H9 (cell line): ENCODE results near the gene STK11. TPM values are rescaled to one million over a fixed set of nuclear protein-coding genes. Genes with fewer than 3 reads are reported as not detected.

Source experiments
- DNase-seq: peaks from one replicate; pipeline ENCODE4 v3.0.0-alpha.2; 2017
- H2AFZ ChIP-seq: one replicate; pipeline ENCODE4 v1.6.1; 2013; ENCODE audit warnings: mild to moderate bottlenecking, low read length, control low read depth, moderate library complexity
- H2AK5ac ChIP-seq: 2 replicates; pipeline ENCODE4 v1.6.1; 2013; ENCODE audit warnings: low read length, control low read depth, mixed read lengths; ENCODE audit not compliant: insufficient read length
- H2BK120ac ChIP-seq: one replicate; pipeline ENCODE4 v1.6.1; 2013; ENCODE audit warnings: low read depth, mild to moderate bottlenecking, low read length, control low read depth, inconsistent platforms; ENCODE audit not compliant: poor library complexity, severe bottlenecking
- H2BK12ac ChIP-seq: 2 replicates; pipeline ENCODE4 v1.6.1; 2013; ENCODE audit warnings: low read length, control low read depth, mixed read lengths, low read depth; ENCODE audit not compliant: insufficient read length
- H2BK15ac ChIP-seq: 2 replicates; pipeline ENCODE4 v1.6.1; 2013; ENCODE audit warnings: low read depth, low read length, control low read depth
- H2BK20ac ChIP-seq: one replicate; pipeline ENCODE4 v1.6.1; 2013; ENCODE audit warnings: low read depth, mild to moderate bottlenecking, low read length, control low read depth, inconsistent platforms; ENCODE audit not compliant: poor library complexity, severe bottlenecking
- H2BK5ac ChIP-seq: 2 replicates; pipeline ENCODE4 v1.6.1; 2013; ENCODE audit warnings: low read length, control low read depth, mixed read lengths; ENCODE audit not compliant: insufficient read length
- H3K14ac ChIP-seq: 2 replicates; pipeline ENCODE4 v1.6.1; 2013; ENCODE audit warnings: low read length, control low read depth; ENCODE audit not compliant: insufficient read depth
- H3K18ac ChIP-seq: 2 replicates; pipeline ENCODE4 v1.6.1; 2013; ENCODE audit warnings: low read depth, mild to moderate bottlenecking, mixed read lengths, low read length, control low read depth; ENCODE audit not compliant: insufficient read length
- H3K23ac ChIP-seq: 2 replicates; pipeline ENCODE4 v1.6.1; 2013; ENCODE audit warnings: low read length, control low read depth, mixed read lengths, low read depth; ENCODE audit not compliant: insufficient read length
- H3K23me2 ChIP-seq: 2 replicates; pipeline ENCODE4 v1.6.1; 2013; ENCODE audit warnings: low read depth, mild to moderate bottlenecking, mixed read lengths, low read length, control low read depth; ENCODE audit not compliant: insufficient read length, poor library complexity, severe bottlenecking
- H3K27ac ChIP-seq: 2 replicates; pipeline ENCODE4 v1.5.1; 2013; ENCODE audit warnings: low read length, control low read depth, mixed read lengths, low read depth; ENCODE audit not compliant: insufficient read length
- H3K27me3 ChIP-seq: 2 replicates; pipeline ENCODE4 v1.6.1; 2013; ENCODE audit warnings: low read length, control low read depth, inconsistent platforms; ENCODE audit not compliant: insufficient read depth
- H3K4ac ChIP-seq: 2 replicates; pipeline ENCODE4 v1.6.1; 2013; ENCODE audit warnings: low read depth, mild to moderate bottlenecking, control low read depth, inconsistent platforms, low read length, moderate library complexity
- H3K4me1 ChIP-seq: 2 replicates; pipeline ENCODE4 v1.6.1; 2013; ENCODE audit warnings: low read length, control low read depth, inconsistent platforms; ENCODE audit not compliant: insufficient read depth
- H3K4me2 ChIP-seq: 2 replicates; pipeline ENCODE4 v1.6.1; 2013; ENCODE audit warnings: low read length, control low read depth, mixed read lengths; ENCODE audit not compliant: insufficient read length, insufficient read depth
- H3K56ac ChIP-seq: 2 replicates; pipeline ENCODE4 v1.6.1; 2013; ENCODE audit warnings: low read depth, mild to moderate bottlenecking, mixed read lengths, low read length, control low read depth; ENCODE audit not compliant: insufficient read length
- H3K79me1 ChIP-seq: 2 replicates; pipeline ENCODE4 v1.6.1; 2013; ENCODE audit warnings: low read depth, mild to moderate bottlenecking, moderate library complexity, low read length, control low read depth, inconsistent platforms; ENCODE audit not compliant: insufficient read depth, poor library complexity, severe bottlenecking
- H3K79me2 ChIP-seq: 2 replicates; pipeline ENCODE4 v1.6.1; 2013; ENCODE audit warnings: low read length, control low read depth, inconsistent platforms; ENCODE audit not compliant: insufficient read depth
- H3K9ac ChIP-seq: 2 replicates; pipeline ENCODE4 v1.6.1; 2013; ENCODE audit warnings: low read length, control low read depth, mixed read lengths; ENCODE audit not compliant: insufficient read length; ENCODE audit errors: extremely low read depth
- H3K9me3 ChIP-seq: one replicate; pipeline ENCODE4 v1.6.1; 2013; ENCODE audit warnings: low read depth, low read length, inconsistent platforms; ENCODE audit not compliant: control insufficient read depth
- H3T11ph ChIP-seq: one replicate; pipeline ENCODE4 v1.6.1; 2013; ENCODE audit warnings: mild to moderate bottlenecking, low read length, control low read depth, inconsistent platforms
- H4K20me1 ChIP-seq: one replicate; pipeline ENCODE4 v1.6.1; 2013; ENCODE audit not compliant: control insufficient read depth, insufficient read length, insufficient read depth
- H4K5ac ChIP-seq: 2 replicates; pipeline ENCODE4 v1.6.1; 2013; ENCODE audit warnings: low read depth, mild to moderate bottlenecking, mixed read lengths, low read length, control low read depth; ENCODE audit not compliant: insufficient read length
- H4K8ac ChIP-seq: replicated peaks from 2 replicates; pipeline ENCODE4 v1.6.1; 2013; ENCODE audit warnings: low read length, control low read depth, mixed read lengths, low read depth; ENCODE audit not compliant: insufficient read length
- H4K91ac ChIP-seq: 2 replicates; pipeline ENCODE4 v1.6.1; 2013; ENCODE audit warnings: low read depth, mild to moderate bottlenecking, moderate library complexity, mixed read lengths, low read length, control low read depth; ENCODE audit not compliant: insufficient read length
- H3K27ac Mint-ChIP-seq, 3 experiments: 2 replicates in 2 of 3; 3 replicates in 1 of 3; pipeline ENCODE4 v1.8.0; 2020 to 2021; ENCODE audit warnings: mixed read lengths in 3 of 3, mild to moderate bottlenecking in 1 of 3, moderate library complexity in 1 of 3
- H3K27me3 Mint-ChIP-seq: 2 replicates; pipeline ENCODE4 v1.8.0; 2021; ENCODE audit warnings: low read depth, mild to moderate bottlenecking, moderate library complexity, mixed read lengths
- H3K36me3 Mint-ChIP-seq, 3 experiments: 2 replicates in 2 of 3; 3 replicates in 1 of 3; pipeline ENCODE4 v1.8.0; 2020 to 2021; ENCODE audit warnings: low read depth in 3 of 3, mixed read lengths in 3 of 3; ENCODE audit not compliant: insufficient read depth in 1 of 3
- H3K4me1 Mint-ChIP-seq, 2 experiments: 2 replicates each; pipeline ENCODE4 v1.8.0; 2020; ENCODE audit warnings: mixed read lengths in 2 of 2
- H3K4me3 Mint-ChIP-seq, 2 experiments: 2 replicates in 1 of 2; 3 replicates in 1 of 2; pipeline ENCODE4 v1.8.0; 2020 to 2021; ENCODE audit warnings: mild to moderate bottlenecking in 2 of 2, mixed read lengths in 2 of 2, moderate library complexity in 1 of 2
- H3K9me3 Mint-ChIP-seq, 2 experiments: 2 replicates in 1 of 2; 3 replicates in 1 of 2; pipeline ENCODE4 v1.8.0; 2020; ENCODE audit warnings: mild to moderate bottlenecking in 2 of 2, mixed read lengths in 2 of 2, moderate library complexity in 1 of 2
- CTCF ChIP-seq: fragments of 200-600 bp; sonication (generic); conservative IDR thresholded peaks from 3 replicates; pipeline ENCODE4 v1.8.0; 2021; ENCODE audit warnings: antibody characterized with exemption, mild to moderate bottlenecking
- WGBS: extraction: QIAGEN DNeasy Blood & Tissue Kit; methylation state at CpG from one replicate; pipeline ENCODE4 v1.1.7; 2013; ENCODE audit warnings: missing lambda C conversion rate, low lambda C conversion rate, mixed read lengths; ENCODE audit not compliant: insufficient read length; ENCODE audit errors: extremely low coverage; 5-methylcytosine and 5-hydroxymethylcytosine counted together
- total RNA-seq: library from RNA; stranded (reverse); gene quantifications from 2 replicates; pipeline ENCODE4 v1.2.1, GENCODE V29; 2021

Gene STK11
- total RNA-seq, 1 experiment from 2014 or later: 74.3 TPM

DNA sequence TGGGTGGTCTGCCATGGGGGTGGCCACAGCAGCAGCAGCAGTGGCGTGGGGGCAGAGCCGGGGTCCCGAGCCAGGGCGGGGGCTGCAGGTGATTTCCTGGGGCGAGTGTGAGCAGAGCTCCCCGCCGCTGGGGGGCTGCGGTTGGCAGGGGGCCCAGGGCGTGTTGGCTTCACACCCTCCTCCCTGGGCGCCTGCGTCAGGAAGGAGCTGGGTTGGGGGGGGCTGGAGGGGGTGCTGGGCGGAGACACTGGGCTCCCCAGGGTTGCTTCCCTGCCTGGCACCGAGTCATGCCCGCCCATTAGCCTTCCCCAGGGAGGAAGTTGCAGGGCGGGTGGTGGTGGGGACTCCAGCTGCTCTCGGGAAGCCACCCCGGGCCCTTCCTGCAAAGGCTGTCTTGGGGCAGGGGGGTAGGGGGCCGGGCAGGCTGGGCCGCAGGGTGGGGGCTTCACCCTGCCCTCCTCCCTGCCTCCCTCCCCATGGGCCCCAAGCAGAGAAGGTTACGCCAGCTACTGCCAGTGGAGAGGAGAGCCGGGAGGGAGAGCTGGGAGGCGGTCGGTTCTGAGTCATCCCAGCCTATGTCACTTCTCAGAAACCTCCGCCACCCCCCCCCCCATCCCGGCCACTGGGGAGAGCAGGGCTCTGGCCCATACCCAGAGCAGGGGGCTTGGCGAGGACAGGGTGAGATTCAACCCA lies 47.4 kb downstream of the STK11 start:
- Histone ChIP-seq H3K23me2 (peaks cover 12% of the 10 kb centered on the region), H2BK120ac (no peak overlapping the region), H3K4me2 (no peak overlapping the region), H2BK20ac (no peak overlapping the region), H3K18ac (no peak overlapping the region), H2AFZ (no peak overlapping the region), H3K27me3 (no peaks in the 10 kb centered on the region), H3K79me2 (peaks cover 11% of the 10 kb centered on the region; the same call in 1 of the 2 replicates), H3K79me1 (no peaks in the 10 kb centered on the region), H3K27ac (no peak overlapping the region), H2BK15ac (no peak overlapping the region), H3K4ac (no peak overlapping the region), H3K14ac (no peak overlapping the region), H4K5ac (no peak overlapping the region), H3T11ph (no peak overlapping the region), H3K9me3 (no peaks in the 10 kb centered on the region), H3K9ac (no peak overlapping the region), H4K91ac (no peak overlapping the region), H2BK5ac (no peak overlapping the region), H2AK5ac (no peak overlapping the region), H4K8ac (no peak overlapping the region), H3K23ac (no peak overlapping the region), H2BK12ac (no peak overlapping the region), H4K20me1 (no peaks in the 10 kb centered on the region), H3K56ac (no peak overlapping the region), H3K4me1 (no peaks in the 10 kb centered on the region; the same call in 1 of the 2 replicates)
- peaks cover 7 to 23% of the 10 kb centered on the region in 2 experiments for H3K4me1 Mint-ChIP-seq
- no peak for DNase-seq
- H3K9me3 Mint-ChIP-seq: no peaks in the 10 kb centered on the region; a peak in 1 of 5 replicates
- H3K27me3 Mint-ChIP-seq: no peaks in the 10 kb centered on the region
- H3K36me3 Mint-ChIP-seq: peaks cover 24 to 58% (median 49%) of the 10 kb centered on the region in 3 experiments; a peak in 6 of 7 replicates
- TF ChIP-seq CTCF: no peak
- no peak overlapping the region; a peak in 1 of 5 replicates for H3K4me3 Mint-ChIP-seq
- WGBS: no CpG with 5 or more reads among the region's 26 CpGs
- peak overlapping the region in 2 of 3 experiments; percentile 32 to 55; a peak in 1 of 7 replicates for H3K27ac Mint-ChIP-seq
